ENCODE data around the gene KLRC2. TPM values are rescaled to one million over a fixed set of nuclear protein-coding genes. Genes with fewer than 3 reads are reported as not detected.
"Not testable (repeated sequence)": the region's sequence is repeated elsewhere in the genome, so short reads cannot be mapped to it uniquely, and the experiment has no call there.

The KLRC2 gene
- total RNA-seq (under 1 TPM in 2 of 6 donors, not detected in 4; 0.26 to 0.34 TPM), polyA plus RNA-seq (under 1 TPM in 1 of 2 donors, not detected in 1; 0.56 TPM)

DNA sequence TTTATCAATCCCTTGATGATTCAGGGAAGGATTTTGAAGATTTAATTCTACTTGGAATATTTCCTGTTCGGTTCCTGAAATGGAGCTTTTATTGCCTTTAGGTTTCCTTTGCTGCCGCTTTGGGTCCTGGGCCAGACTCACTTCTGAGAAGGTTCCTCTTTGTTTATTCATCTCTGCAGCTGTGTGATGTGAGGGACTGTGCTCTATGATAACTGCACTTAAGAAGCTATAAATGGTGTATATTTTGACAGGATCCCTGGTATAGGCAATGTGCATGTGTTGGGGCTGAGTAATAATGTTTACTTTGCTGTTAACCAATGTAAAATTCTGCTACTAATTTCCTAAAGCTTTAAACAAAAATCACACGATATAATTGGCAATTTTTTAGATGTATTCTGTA, at the start of gene KLRC2:
Gene KLRC2 (minus strand): TSS at position 195 of the 400 bp plus-strand sequence. CDS start 24 bp downstream, at position 171.
- H3K27me3 ChIP-seq; H3K36me3 ChIP-seq; intact Hi-C loops (cut with DNase I); H3K9me3 ChIP-seq; ATAC-seq; DNase-seq; H3K27ac ChIP-seq; H3K4me3 ChIP-seq; H3K4me1 ChIP-seq: not testable (repeated sequence)
- 46 to 59% methylated on average over 3 of the region's 3 CpGs for WGBS, 2 donors
- peak; percentile 20 for FAIRE-seq

DNA sequence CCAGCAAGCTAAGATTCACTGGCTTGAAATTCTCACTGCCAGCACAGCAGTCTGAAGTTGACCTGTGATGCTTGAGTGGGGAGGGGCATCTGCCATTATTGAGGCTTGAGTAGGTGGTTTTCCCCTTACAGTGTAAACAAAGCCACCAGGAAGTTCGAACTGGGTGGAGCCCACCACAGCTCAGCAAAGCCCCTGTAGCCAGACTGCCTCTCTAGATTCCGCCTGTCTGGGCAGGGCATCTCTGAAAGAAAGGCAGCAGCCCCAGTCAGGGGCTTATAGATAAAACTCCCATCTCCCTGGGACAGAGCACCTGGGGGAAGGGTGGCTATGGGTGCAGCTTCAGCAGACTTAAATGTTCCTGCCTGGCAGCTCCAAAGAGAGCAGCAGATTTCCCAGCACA, 46.1 kb upstream of the KLRC2 start:
- H3K9me3 ChIP-seq; ATAC-seq; H3K4me3 ChIP-seq; FAIRE-seq; H3K4me1 ChIP-seq; H3K27ac ChIP-seq; intact Hi-C loops (cut with DNase I); H3K36me3 ChIP-seq; H3K27me3 ChIP-seq; DNase-seq: not testable (repeated sequence)
- WGBS, 2 donors: 32 to 40% methylated on average over 2 of the region's 2 CpGs

DNA sequence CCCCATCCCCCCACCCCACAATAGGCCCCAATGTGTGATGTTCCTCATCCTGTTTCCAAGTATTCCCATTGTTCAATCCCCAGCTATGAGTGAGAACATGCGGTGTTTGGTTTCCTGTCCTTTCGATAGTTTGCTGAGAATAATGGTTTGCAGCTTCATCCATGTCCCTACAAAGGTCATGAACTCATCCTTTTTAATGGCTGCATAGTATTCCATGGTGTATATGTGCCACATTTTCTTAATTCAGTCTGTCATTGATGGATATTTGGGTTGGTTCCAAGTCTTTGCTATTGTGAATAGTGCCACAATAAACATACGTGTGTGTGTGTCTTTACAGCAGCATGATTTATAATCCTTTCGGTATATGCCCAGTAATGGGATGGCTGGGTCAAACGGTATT, 37.0 kb upstream of the KLRC2 start:
- FAIRE-seq; H3K4me3 ChIP-seq; H3K4me1 ChIP-seq; H3K27me3 ChIP-seq; H3K27ac ChIP-seq; ATAC-seq; DNase-seq; H3K36me3 ChIP-seq; H3K9me3 ChIP-seq; intact Hi-C loops (cut with DNase I): not testable (repeated sequence)
- 79 to 88% methylated on average over 5 of the region's 5 CpGs for WGBS, 2 donors

DNA sequence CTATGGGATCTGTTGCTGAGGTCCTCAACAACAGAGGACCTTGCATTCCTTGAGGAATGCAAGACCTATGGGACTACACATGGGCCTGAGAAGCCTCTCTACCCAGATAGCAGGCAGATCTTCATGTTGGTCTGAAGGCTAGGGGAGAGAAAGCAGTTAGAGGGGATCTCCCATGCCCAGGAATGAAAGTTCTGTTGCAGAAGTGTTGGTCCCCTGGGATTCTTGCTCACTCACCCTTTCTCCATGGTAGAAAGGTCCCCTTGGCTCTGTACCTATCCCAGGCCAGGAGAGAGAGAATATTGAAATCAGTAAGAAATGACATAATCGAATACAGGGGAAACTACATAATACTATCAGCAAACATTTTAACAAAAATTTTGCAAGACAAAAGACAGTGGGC, 33.9 kb upstream of the KLRC2 start:
- Histone ChIP-seq H3K27ac (no peak overlapping the region), H3K4me1 (no peaks in the 10 kb centered on the region), H3K27me3 (no peaks in the 10 kb centered on the region), H3K36me3 (no peaks in the 10 kb centered on the region), H3K4me3 (no peak overlapping the region), H3K9me3 (no peaks in the 10 kb centered on the region)
- ATAC-seq (no peak), FAIRE-seq (no peak), DNase-seq (no peak)
- 71 to 72% methylated on average over 1 of the region's 1 CpG for WGBS, 2 donors
- intact Hi-C loops (cut with DNase I): no loop called here
- TF ChIP-seq, protein P1, sequence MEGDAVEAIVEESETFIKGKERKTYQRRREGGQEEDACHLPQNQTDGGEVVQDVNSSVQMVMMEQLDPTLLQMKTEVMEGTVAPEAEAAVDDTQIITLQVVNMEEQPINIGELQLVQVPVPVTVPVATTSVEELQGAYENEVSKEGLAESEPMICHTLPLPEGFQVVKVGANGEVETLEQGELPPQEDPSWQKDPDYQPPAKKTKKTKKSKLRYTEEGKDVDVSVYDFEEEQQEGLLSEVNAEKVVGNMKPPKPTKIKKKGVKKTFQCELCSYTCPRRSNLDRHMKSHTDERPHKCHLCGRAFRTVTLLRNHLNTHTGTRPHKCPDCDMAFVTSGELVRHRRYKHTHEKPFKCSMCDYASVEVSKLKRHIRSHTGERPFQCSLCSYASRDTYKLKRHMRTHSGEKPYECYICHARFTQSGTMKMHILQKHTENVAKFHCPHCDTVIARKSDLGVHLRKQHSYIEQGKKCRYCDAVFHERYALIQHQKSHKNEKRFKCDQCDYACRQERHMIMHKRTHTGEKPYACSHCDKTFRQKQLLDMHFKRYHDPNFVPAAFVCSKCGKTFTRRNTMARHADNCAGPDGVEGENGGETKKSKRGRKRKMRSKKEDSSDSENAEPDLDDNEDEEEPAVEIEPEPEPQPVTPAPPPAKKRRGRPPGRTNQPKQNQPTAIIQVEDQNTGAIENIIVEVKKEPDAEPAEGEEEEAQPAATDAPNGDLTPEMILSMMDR (IDR thresholded peaks at IDR 0.05): no peak

DNA sequence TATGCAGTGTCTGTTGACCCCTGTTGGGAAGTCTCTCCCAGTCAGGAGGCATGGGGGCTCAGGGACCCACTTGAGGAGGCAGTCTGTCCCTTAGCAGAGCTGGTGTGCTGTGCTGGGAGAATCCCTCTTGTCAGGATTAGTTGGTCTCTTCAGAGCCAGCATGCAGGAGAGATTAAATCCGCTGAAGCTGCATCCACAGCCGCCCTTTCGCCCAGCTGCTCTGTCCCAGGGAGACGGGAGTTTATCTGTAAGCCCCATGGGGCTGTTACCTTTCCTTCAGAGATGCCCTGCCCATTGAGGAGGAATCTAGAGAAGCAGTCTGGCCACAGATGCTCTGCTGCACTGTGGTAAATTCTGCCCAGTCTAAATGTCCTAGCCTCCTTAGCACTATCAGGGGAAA, 30.5 kb upstream of the KLRC2 start:
- no peaks in the 10 kb centered on the region for H3K9me3 ChIP-seq
- no peak overlapping the region for H3K4me3 ChIP-seq
- FAIRE-seq: no peak
- no peak for DNase-seq
- intact Hi-C loops (cut with DNase I): no loop called here
- whole genome bisulfite sequencing, 2 donors: 64 to 65% methylated on average over 4 of the region's 4 CpGs
- no peaks in the 10 kb centered on the region for H3K36me3 ChIP-seq
- no peaks in the 10 kb centered on the region for H3K4me1 ChIP-seq
- H3K27me3 ChIP-seq: no peaks in the 10 kb centered on the region
- no peak for ATAC-seq
- H3K27ac ChIP-seq: no peak overlapping the region
- TF ChIP-seq, protein P1 (IDR thresholded peaks at IDR 0.05): no peak

DNA sequence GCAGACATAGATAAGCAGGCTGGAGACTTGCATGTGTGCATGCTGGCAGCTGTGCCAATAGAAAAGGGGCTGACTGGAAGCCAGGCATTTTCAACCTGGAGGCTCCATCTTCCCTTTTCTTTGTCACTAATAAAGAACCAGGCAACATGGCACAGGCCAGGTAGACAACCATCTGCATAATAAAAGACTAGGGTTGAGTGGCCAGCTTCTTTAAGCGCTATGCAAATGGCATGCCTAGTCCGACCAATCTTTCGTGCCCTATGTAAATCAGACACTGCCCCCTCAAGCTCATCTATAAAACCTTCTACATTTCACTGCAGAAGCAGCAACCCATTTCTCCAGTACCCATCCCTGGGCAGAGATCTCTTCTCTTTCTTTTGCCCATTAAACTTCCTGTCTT, 21.9 kb upstream of the KLRC2 start:
- Histone ChIP-seq H3K4me1 (no peaks in the 10 kb centered on the region), H3K9me3 (no peaks in the 10 kb centered on the region), H3K27me3 (no peaks in the 10 kb centered on the region), H3K4me3 (no peak overlapping the region), H3K27ac (no peak overlapping the region), H3K36me3 (no peaks in the 10 kb centered on the region)
- intact Hi-C loops (cut with DNase I): no loop called here
- DNase-seq: no peak
- 81 to 93% methylated on average over 3 of the region's 3 CpGs for WGBS, 2 donors
- no peak for ATAC-seq
- TF ChIP-seq, protein P1 (IDR thresholded peaks at IDR 0.05): no peak
- FAIRE-seq: no peak

All from pancreas (tissue), 10 donors.